GM21515 (cell line): ENCODE results near the gene RTF2.
"Not testable (repeated sequence)": the region's sequence is repeated elsewhere in the genome, so short reads cannot be mapped to it uniquely, and the experiment has no call there.

Experiments used
- ATAC-seq: cut with Tn5 transposase; IDR thresholded peaks from one replicate; pipeline ENCODE4 v1.9.1; 2021; ENCODE audit not compliant: unreplicated experiment

RTF2 gene

DNA sequence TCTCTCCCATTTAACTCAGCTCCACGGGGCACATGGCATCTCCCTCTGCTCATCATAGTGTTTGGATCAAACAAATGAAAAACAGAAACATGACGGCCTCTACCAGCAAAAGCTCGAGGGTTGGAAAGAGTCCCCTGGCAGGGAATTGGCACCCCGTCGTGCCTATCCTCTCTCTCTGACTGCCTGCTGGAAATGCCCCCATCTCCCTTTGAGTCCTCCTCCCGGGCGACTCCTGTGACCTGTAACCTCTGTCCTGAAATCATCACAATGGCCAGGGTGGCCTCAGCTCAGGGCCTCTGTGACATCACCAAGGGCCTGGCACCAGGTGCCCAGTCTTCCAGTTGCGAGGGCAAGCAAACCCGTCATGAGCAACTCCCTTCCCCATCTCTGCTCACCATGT is 64.5 kb downstream of the RTF2 start, which contains the start of gene FAM209B:
Gene FAM209B (plus strand): TSS at position 301 of the 400 bp plus-strand sequence. CDS start 96 bp downstream, at position 397.
- ATAC-seq = not testable (repeated sequence)

DNA sequence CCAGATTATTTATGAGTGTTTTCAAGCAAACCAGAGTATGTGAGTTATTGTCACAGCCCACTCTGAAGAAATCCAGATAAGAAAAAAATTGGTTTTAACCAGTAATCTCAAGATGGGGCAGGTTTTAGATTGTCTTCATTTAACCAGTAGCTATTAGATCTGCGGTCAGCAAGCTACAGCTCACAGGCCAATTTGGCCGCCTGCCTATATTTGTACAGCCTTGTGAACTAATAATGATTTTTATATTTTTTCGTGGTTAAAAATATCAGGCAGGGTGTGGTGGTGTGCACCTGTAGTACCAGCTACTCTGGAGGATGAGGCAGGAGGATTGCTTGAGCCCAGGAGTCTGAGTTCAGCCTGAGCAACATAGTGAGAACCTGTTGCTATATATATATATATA is 69.6 kb downstream of the RTF2 start:
- no peak for ATAC-seq

DNA sequence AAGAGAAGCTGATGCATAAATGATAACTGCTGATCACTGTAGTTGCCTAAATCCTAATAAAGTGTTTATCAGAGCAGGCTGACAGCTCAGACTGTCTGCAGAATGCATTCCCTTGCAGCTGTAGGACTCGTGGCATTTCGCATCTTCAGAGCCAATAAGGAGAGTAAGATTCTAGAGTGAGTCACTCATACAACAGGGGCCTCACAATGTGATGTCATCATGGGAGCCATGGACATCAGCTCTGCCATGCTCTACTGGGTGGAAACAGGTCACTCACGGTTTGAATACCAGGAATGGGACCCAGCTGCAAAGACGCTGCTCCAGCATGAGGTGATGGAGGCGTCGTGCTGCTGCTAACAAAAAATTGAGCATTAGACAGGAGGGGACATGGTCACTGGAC is 72.0 kb downstream of the RTF2 start:
- no peak for ATAC-seq

DNA sequence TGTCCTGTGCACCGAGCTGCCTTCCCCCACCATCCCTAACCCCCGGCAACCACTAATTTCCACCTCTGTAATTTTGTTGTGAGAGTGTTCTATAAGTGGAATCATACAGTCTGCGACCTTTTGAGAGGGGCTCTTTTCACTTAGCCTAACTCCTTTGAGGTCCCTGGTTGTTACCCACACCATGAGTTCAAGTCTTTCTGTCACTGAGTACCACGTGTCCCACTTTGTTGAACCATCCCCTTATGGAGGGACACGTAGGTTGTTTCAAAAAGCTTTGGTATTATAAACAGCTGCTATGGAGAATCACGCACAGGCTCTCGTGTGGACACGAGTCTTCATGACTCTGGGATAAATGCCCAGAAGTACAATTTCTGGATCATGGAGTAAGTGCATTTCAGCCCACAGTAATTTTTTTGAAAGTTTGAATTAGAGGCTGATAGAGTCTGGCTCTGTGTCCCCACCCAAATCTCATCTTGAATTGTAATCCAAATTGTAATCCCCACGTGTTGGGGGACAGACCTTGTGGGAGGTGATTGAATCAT is 74.1 kb downstream of the RTF2 start:
- ATAC-seq = no peak

DNA sequence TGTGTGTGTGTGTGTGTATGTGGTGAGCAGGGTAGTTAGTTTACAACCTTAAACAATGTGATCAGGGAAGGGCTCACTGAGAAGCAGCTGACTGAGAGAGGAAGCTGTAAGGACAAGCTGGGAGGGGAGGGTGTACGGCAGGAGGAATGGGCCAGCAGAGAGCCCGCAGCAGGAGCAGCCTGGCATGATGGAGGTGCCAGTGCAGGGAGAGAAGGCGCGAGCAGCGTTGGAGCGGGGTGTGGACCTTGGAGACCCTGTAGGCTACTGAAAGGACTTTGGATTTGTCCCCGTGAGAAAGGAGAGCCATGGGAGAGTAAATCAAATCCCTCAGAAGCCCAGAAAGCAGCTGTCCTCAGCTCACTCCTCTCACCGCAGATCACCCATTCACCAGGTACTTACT is 83.1 kb downstream of the RTF2 start:
- no peak for ATAC-seq

DNA sequence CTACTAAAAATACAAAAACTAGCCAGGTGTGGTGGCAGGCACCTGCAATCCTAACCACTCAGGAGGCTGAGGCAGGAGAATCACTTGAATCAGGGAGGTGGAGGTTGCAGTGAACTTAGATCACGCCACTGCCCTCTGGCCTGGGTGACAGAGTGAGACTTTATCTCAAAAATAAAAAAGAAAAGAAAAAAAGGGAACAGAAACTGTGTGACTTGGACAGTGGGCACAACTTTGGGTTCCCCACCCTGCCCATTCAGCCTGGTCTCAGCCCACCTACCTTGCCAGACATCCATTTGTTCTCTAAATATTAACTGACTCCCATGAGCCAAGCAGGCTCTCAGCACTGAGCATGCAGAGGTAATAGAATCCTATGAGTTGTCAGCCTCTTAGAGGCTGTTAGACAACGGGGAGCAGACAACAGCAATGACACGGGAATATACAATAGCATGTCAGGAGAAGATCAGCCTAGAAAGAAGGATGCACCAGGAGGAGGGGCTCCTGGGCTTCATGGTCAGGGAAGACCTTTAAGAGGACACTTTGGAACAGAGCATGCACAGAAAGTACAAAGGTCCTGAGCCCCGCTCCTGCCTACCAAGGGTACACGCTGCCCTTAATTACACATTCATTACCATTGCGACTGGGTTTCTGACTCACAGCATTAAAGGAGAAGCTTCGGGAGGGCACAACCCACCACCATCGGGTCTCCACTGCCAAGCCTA is 84.6 kb downstream of the RTF2 start:
- no peak for ATAC-seq

DNA sequence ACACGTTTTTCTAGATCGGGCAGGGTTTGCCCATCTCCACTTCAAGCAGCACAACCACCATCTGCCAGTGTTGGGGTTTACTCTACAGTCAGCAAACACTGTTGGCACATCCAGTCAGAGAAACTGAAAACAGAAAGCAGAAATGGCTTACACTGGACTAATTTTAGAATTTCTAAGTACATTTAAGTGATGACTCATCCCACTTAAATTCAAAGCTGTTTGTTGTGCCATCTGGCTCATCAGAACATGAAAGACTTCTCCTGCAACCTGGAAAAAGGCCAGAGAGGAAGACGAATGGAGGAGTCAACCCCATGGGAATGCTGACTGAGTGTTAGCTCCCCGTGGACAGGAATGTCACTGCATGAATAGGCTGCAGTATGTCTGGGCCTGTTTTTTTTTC is 86.4 kb downstream of the RTF2 start:
- ATAC-seq = peak; percentile 69

DNA sequence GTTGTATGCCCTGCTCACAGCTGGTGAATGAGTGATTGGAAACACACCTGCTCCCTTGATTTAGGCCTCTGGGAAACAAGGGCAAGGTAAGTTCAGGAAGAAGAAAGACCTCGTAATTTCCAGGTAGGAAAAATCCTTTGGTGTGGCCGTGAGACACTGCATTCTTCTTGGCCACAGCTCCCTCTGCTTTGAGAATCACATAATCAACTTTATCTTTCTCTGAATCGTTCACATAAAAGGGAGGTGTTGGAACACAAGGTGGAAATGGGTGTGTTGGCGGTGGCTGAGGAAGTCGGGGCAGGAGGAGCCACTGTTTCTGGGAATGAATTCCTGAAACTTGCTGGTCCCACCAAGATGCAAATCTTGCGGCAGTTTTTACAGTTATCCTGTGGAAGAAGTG is 90.5 kb downstream of the RTF2 start:
- no peak for ATAC-seq

DNA sequence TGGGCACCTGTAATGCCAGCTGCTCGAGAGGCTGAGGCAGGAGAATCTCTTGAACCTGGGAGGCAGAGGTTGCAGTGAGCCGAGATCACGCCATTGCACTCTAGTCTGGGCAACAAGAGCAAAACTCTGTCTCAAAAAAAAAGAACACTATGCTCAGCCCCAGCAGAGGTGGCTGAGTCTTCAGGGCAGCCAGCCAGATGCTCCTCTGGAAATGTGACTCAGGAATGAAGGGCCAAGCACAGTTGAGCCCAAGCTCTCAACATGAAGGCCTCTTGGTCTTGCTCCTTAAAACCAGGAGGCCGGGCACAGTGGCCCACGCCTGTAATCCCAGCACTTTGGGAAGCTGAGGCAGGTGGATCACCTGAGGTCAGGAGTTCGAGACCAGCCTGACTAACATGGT is 96.1 kb downstream of the RTF2 start:
- ATAC-seq = not testable (repeated sequence)

DNA sequence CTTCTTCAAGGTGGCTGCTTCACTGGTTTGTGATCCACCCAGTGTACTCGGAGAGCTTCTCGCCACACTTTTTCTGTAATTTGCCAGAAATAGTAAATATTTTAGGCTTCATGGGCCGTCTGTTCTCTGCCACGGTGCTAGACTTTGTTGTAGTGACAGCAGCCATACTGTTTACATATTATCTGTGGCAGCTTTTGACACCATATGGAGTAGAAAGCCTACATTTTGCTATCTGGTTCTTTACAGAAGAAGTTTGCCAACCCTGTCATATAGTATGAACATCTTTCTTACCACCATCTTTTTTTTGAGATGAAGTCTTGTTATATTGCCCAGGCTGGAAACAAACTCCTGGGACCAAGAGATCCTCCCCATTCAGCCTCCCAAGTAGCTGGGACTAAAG is 97.1 kb downstream of the RTF2 start:
- ATAC-seq = no peak

DNA sequence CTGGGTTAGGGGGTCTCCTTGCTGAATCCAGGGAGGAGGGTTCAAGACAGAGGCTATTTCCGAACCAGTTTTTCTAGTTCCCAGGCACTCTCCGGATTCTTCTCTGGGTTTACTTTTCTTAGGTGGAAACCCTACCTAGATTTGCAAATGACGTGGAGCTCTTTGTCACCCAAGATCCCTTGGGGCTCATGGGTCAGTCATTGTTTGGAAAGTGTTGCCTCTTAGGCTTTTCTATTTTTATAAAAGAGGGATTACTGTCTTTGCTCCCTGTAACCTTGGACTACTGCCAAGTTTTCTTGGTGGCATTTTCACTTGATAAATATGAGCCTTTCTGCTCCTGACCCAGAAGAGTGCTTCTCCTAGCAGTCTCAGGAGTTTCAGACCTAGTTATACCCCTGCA is 98.2 kb downstream of the RTF2 start:
- ATAC-seq = no peak
